Cerebellar cortex (tissue), 1 donor: ENCODE results near the gene ALMS1.
"Not testable (repeated sequence)": the region's sequence is repeated elsewhere in the genome, so short reads cannot be mapped to it uniquely, and the experiment has no call there.

Source experiments
- DNase-seq: peaks from one replicate; pipeline ENCODE4 v3.0.0-alpha.2; 2015; ENCODE audit warnings: low spot score

Gene ALMS1

DNA sequence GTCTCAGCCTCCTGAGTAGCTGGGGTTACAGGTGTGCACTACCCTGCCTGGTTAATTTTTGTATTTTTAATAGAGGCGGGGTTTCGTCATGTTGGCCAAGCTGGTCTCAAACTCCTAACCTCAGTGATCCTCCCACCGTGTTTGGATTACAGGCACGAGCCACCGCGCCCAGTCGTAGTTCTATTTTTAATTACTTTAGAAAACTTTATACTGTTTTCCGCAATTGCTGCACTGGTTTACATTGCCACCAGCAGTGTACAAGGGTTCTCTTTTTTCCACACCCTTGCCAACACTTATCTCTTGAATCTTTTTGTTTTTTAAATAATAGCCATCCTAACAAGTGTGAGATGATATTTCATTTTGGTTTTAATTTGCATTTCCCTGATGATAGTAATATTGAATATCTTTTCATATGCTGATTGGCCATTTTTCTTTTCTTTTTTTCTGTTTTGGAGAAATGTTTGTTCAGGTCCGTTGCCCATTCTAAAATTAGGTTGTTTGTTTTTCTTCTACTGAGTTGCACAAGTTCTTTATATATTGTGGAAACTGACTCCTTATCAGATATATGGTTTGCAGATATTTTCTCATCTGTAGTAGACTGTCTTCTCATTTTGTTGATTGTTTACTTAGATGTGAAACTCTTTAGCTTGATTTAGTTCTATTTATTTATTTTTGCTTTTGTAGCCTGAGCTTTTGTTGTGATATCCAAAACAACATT is 16.9 kb downstream of the ALMS1 start:
- no peak for DNase-seq

DNA sequence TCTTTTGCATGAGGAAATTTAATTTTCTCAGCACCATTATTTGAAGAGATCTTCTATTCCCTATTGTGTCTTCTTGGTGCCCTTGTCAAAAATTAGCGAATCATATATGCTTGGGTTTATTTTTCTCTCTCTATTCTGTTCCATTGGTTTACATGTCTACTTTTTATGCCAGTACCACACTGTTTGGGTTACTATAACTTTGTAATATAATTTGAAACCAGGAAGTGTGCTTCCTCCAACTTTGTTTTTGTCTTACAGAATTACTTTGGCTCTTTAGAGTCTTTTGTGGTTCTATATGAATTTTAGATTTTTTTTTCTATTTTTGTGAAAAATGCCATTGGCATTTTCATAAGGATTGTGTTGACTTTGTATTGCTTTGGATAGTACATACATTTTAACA is 17.6 kb downstream of the ALMS1 start:
- DNase-seq, result no peak

DNA sequence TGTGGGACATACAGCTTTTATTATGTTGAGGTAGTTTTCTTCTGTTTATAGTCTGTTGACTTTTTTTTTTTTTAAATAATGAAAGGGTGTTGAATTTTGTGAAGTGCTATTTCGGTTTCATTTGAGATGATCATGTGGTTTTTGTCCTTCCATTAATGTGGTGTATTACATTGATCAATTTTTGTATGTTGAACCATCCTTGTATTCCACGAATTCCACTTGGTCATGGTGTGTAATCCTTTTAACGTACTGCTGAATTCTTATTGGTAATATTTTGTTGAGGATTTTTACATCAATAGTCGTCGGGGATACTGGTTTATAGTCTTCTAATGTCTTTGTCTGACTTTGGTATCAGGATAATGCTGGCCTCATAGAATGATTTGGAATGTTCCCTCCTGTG is 18.8 kb downstream of the ALMS1 start:
- no peak for DNase-seq

GRCh38 chr2:73406996-73407395 is 21.4 kb downstream of the ALMS1 start:
- no peak for DNase-seq

GRCh38 chr2:73408198-73408597 is 22.6 kb downstream of the ALMS1 start:
- no peak for DNase-seq

- no peak for DNase-seq
Measured at GRCh38 chr2:73414696-73415095, 29.1 kb downstream of the ALMS1 start.

DNA sequence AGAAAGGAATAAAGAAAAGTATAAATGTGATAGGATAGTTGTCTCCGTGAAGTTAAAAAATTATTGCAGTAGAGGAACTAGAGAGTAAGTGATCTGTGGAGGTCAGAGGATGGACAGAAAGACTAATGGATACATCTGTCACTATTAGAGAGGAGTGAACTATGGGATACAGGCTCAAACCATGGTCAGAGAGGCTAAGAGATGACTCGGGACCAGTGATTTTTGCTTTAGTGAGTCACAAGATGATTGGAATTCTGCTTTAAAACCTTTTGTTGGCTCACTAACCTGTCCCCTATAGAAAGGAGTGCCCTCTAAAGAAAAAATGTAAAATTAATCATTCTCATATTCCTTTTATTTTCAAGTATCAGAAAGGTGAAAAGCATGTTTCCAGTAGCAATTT is 30.3 kb downstream of the ALMS1 start:
- no peak for DNase-seq

GRCh38 chr2:73418343-73418742 is 32.7 kb downstream of the ALMS1 start:
- DNase-seq, result peak; percentile 41

GRCh38 chr2:73423913-73424312 is 38.3 kb downstream of the ALMS1 start:
- DNase-seq, result no peak

GRCh38 chr2:73426176-73426575 is 40.5 kb downstream of the ALMS1 start:
- DNase-seq, result no peak

DNA sequence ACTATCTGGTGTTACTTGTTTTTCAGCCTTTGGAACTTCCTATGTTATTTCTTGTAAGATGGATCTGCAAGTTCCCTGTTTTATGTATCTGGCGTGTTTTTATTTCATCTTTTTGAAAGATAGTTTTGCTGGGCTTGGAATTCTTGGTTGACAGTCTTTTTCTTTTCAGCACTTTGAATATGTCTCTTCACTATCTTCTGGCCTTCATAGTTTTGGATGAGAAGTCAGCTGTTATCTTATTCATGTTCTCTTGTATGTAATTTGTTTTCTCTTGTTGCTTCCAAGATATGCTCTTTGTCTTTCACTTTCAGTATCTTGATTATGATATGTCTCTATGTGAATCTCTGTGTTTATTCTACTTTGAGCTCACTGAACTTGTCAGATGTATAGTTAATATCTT is 50.4 kb downstream of the ALMS1 start:
- no peak for DNase-seq

DNA sequence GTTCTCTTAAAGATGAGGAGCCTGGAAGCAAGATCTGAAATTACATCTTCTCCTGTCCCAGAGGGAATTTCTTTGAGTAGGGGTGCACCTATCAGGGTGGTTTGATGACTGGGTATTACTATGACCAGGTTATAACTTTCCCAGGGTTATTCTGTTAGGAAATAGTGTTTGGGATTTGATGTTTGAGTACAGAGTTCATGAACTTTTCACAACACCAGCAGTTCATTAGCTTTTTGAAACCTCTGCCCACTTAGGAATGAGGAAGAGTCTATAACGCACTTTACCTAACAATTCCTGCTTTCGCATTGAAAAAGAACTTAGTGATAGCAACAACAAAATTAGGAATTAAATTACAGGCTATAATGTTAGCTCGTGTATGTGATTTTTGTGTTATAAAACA is 58.6 kb downstream of the ALMS1 start:
- no peak for DNase-seq

GRCh38 chr2:73448856-73449255 is 63.2 kb downstream of the ALMS1 start:
- DNase-seq, result no peak

- DNase-seq, result no peak
Measured at GRCh38 chr2:73449404-73449803, 63.8 kb downstream of the ALMS1 start.

GRCh38 chr2:73451263-73451972 is 65.8 kb downstream of the ALMS1 start:
- DNase-seq, result no peak

DNA sequence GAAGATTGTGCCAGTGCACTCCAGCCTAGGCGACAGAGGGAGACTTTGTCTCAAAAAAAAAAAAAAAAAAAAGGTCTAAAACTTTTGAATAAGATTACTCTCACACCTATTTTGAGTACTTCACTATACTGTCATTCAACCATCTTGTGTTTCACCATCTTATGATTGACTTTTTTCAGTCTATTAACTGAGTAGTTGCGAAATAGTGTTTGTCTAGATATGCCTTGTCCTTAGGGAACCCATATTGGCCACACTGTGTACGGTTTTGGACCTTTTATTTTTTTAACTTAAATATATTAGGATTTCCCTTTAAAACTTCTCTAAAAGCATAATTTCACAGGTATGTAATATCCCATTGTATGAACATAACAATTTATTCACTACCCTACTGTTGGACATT is 72.3 kb downstream of the ALMS1 start:
- no peak for DNase-seq

- DNase-seq, result not testable (repeated sequence)
Measured at GRCh38 chr2:73462388-73462787, 76.8 kb downstream of the ALMS1 start.

DNA sequence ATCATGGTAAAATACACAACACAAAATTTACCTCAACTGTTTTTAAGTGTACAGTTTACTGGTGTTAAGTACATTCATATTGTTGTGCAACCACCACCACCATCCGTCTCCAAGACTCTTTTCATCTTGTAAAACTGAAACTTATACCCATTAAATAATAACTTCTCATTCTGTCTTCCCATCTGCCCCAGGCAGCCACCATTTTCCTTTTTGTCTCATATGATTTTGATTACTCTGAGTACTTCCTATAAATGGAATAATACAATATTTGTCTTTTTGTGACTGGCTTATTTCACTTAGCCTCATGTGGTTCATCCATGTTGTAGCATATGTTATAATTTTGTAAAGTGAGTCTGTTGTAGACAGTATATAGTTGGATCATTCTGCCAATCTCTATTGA is 82.7 kb downstream of the ALMS1 start:
- DNase-seq, result no peak

DNA sequence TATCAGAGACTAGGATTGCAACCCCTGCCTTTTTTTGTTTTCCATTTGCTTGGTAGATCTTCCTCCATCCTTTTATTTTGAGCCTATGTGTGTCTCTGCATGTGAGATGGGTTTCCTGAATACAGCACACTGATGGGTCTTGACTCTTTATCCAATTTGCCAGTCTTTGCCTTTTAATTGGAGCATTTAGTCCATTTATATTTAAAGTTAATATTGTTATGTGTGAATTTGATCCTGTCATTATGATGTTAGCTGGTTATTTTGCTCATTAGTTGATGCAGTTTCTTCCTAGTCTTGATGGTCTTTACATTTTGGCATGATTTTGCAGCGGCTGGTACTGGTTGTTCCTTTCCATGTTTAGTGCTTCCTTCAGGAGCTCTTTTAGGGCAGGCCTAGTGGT is 98.2 kb downstream of the ALMS1 start:
- DNase-seq, result not testable (repeated sequence)

- no peak for DNase-seq
Measured at GRCh38 chr2:73487112-73487657, 101.5 kb downstream of the ALMS1 start.

DNA sequence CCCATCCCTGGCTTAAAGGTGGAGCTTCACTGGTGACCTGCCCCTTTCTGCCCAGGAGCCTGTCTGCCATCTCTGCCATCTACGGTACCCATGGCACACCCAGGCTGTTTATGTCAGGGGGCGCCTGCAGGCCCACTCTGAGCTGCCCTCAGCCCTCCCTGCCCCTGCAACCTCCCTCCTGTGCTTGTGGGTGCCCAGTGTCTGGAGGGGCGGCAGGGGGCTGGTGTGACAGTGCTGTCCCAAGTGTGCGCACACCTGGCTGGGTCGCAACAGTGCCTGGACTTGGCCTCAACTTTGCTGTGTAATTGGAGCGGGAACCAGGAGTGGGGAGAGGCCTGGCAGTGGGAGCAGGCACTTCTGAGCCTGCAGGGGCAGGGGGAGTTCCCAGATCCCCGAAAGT is 102.4 kb downstream of the ALMS1 start:
- no peak for DNase-seq

- no peak for DNase-seq
Measured at GRCh38 chr2:73489053-73489452, 103.4 kb downstream of the ALMS1 start.

- no peak for DNase-seq
Measured at GRCh38 chr2:73494031-73494430, 108.4 kb downstream of the ALMS1 start.
